B cell (primary cell): ENCODE data around the gene MYO1E.

Source experiments
- CTCF ChIP-seq: fragments of 200-600 bp; IDR thresholded peaks from one replicate; pipeline ENCODE4 v1.8.0; 2022; ENCODE audit warnings: antibody characterized with exemption, mild to moderate bottlenecking
- EZH2 ChIP-seq: IDR thresholded peaks from 2 replicates; pipeline ENCODE4 v1.6.1; 2012; ENCODE audit warnings: borderline replicate concordance, low read depth, mild to moderate bottlenecking, moderate library complexity, low read length; ENCODE audit not compliant: insufficient read depth, poor library complexity, severe bottlenecking

GRCh38 chr15:59388670-59389069, 16.0 kb upstream of the MYO1E start:
- TF ChIP-seq CTCF = no peak
- TF ChIP-seq EZH2 = no peak
